ENCODE data around the gene GPX2. TPM values are rescaled to one million over a fixed set of nuclear protein-coding genes. Genes with fewer than 3 reads are reported as not detected.

GPX2 gene
- total and polyA plus RNA-seq, 10 of the 15 experiments (the other 5 are each of a cell fraction or from before 2014, with no cell fraction given): not detected

DNA sequence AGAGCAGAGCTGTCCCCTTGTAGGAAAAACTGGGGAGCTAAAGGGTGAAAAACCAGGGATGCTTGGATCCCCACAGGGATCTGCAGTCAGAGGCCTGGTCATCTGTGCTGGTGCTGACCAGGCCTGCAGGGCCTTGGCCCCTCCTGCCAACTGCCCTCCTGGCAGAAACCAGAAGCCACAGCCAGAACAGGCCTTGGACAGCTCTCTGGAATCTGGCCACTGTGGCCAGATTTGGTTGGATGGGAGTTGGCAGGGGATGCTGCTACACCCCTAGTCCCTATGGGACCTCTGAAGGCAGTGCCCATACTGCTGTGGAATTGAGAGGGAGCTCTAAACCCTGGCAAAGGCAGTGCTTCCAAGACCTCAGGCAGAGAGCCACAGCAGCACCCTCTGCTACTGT, 9.2 kb upstream of the GPX2 start:
- ChIA-PET SMC1A (ENCODE audit: uncharacterized antibody, unreplicated experiment) (interaction anchor here (2.0 to 3.3 kb wide), 2 partner anchors 15 to 37 kb away, joined by 8 to 13 read pairs; partner anchors contain the start of gene CHURC1), RAD21 (ENCODE audit: unreplicated experiment) (interaction anchor here (1.3 kb wide), 1 partner anchor 13 kb away, joined by 3 read pairs; no protein-coding TSS in a partner anchor), CTCF (interaction anchor here (0.7 to 2.9 kb wide), 2 partner anchors 15 to 314 kb away, joined by 3 to 12 read pairs; no protein-coding TSS in a partner anchor), POLR2A (interaction anchor here (0.6 to 2.0 kb wide), 3 partner anchors 15 to 37 kb away, joined by 4 to 9 read pairs (median 6); partner anchors contain the start of gene CHURC1)
- DNase-seq (ENCODE audit: low read depth, low spot score) (no peak), FAIRE-seq (no peak), ATAC-seq (no peak)
- no TSS peak for BruUV-seq (replicated peaks)
- Histone ChIP-seq H4K20me1 (ENCODE audit: control insufficient read depth, insufficient read depth) (no peaks in the 10 kb centered on the region), H3K36me3 (ENCODE audit: control insufficient read depth in 2 of 2, insufficient read depth in 2 of 2, low read length in 1 of 2) (no peaks in the 10 kb centered on the region), H3K27me3 (replicated peaks in 1 of 2; ENCODE audit: control insufficient read depth in 2 of 2, insufficient read depth in 2 of 2, low read length in 1 of 2) (no peaks in the 10 kb centered on the region), H3K9ac (ENCODE audit: control insufficient read depth, insufficient read depth, low read length) (no peak overlapping the region), H2AFZ (ENCODE audit: control insufficient read depth, low read depth, low read length) (no peak overlapping the region), H3K27ac (ENCODE audit: control insufficient read depth, insufficient read depth) (no peak overlapping the region), H3K4me3 (no peak overlapping the region), H3K4me2 (ENCODE audit: control insufficient read depth, insufficient read depth) (no peak overlapping the region), H3K79me2 (ENCODE audit: control insufficient read depth, insufficient read depth, low read length) (no peaks in the 10 kb centered on the region), H3K4me1 (ENCODE audit: control insufficient read depth, insufficient read depth, low read length) (peaks cover 19% of the 10 kb centered on the region), H3K9me3 (replicated peaks; ENCODE audit: control insufficient read depth, insufficient read depth, low read length) (no peaks in the 10 kb centered on the region)
- TF ChIP-seq FOXM1 (IDR thresholded peaks at IDR 0.05; ENCODE audit: low read depth, low read length) (no peak), ETV6 (conservative IDR thresholded peaks at IDR 0.05 in 1 of 2, IDR thresholded peaks at IDR 0.05 in 1 of 2; ENCODE audit: borderline replicate concordance in 1 of 2, low read depth in 1 of 2) (no peak), GABPA (IDR thresholded peaks at IDR 0.05; ENCODE audit: low read depth) (no peak), ZBED1 (IDR thresholded peaks at IDR 0.05; ENCODE audit: borderline replicate concordance) (no peak), YY1 (IDR thresholded peaks at IDR 0.05; ENCODE audit: low read depth, low read length) (no peak), IKZF2 (IDR thresholded peaks at IDR 0.05) (no peak), HCFC1 (IDR thresholded peaks at IDR 0.05; ENCODE audit: low read length) (no peak), ZNF274 (IDR thresholded peaks at IDR 0.05; ENCODE audit: insufficient read depth, insufficient read length) (no peak), FOS (IDR thresholded peaks at IDR 0.05; ENCODE audit: borderline replicate concordance, extremely low read depth, insufficient read length) (no peak), CHD1 (IDR thresholded peaks at IDR 0.05; ENCODE audit: low read depth, low read length) (no peak), PAX5 (IDR thresholded peaks at IDR 0.05; ENCODE audit: borderline replicate concordance, low read depth, low read length) (no peak), RFX5 (IDR thresholded peaks at IDR 0.05; ENCODE audit: low read depth, low read length) (no peak), NR2C2 (IDR thresholded peaks at IDR 0.05; ENCODE audit: borderline replicate concordance, control insufficient read depth, insufficient read length, low read depth) (no peak), SUZ12 (IDR thresholded peaks at IDR 0.05; ENCODE audit: unreplicated experiment) (no peak), POLR2AphosphoS2 (IDR thresholded peaks at IDR 0.05; ENCODE audit: low read depth, low read length) (no peak)
- TF ChIP-seq, protein P1, sequence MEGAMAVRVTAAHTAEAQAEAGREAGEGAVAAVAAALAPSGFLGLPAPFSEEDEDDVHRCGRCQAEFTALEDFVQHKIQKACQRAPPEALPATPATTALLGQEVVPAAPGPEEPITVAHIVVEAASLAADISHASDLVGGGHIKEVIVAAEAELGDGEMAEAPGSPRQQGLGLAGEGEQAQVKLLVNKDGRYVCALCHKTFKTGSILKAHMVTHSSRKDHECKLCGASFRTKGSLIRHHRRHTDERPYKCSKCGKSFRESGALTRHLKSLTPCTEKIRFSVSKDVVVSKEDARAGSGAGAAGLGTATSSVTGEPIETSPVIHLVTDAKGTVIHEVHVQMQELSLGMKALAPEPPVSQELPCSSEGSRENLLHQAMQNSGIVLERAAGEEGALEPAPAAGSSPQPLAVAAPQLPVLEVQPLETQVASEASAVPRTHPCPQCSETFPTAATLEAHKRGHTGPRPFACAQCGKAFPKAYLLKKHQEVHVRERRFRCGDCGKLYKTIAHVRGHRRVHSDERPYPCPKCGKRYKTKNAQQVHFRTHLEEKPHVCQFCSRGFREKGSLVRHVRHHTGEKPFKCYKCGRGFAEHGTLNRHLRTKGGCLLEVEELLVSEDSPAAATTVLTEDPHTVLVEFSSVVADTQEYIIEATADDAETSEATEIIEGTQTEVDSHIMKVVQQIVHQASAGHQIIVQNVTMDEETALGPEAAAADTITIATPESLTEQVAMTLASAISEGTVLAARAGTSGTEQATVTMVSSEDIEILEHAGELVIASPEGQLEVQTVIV (IDR thresholded peaks at IDR 0.05; ENCODE audit: borderline replicate concordance, partially characterized antibody): no peak
- in situ Hi-C loops (cut with MboI): no loop called here
- intact Hi-C loops (cut with micrococcal nuclease; ENCODE audit: unreplicated experiment): no loop called here

Measured in GM12878 (cell line).